ENCODE measurements around the gene WDR73.
"Not testable (repeated sequence)": the region's sequence is repeated elsewhere in the genome, so short reads cannot be mapped to it uniquely, and the experiment has no call there.

The WDR73 gene

DNA sequence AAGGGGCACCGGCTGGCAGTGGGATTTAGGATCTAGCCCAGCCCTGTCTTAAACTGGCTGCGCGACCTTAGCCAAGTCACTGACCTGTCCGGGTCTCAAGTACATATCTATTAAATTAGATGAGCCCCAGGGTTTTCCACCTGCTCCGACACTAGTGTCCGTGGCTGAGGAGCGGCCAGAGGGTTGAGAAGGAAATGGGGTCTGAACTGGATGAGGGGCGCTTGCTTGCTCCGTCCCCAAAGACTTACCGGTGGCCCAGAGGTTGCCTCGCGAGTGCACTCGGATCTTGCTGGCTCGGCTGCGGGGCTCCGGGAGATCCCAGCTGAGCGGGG, 3.6 kb upstream of the WDR73 start:
- DNase-seq (ENCODE audit: low read depth), result no peak

DNA sequence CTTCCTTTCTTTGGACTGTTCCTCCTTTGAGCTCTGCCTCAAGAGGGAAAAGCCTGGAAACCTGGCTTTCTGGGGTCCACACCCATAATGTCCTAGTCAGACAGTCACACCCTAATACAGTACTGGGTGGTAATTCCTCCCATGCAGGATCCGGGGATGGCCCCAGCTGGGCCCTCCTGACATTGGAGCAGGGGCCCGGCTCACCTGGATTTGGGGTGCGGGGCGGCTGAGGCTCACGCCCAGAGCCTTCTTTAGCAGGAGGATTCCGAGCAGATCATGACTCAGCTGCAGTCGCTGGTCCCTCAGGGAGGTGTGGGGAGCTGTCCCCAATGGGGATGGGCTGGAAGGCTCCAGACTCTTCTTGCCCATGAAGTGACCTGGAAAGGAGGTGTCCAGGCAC, 2.9 kb upstream of the WDR73 start:
- no peak for DNase-seq (ENCODE audit: low read depth)

DNA sequence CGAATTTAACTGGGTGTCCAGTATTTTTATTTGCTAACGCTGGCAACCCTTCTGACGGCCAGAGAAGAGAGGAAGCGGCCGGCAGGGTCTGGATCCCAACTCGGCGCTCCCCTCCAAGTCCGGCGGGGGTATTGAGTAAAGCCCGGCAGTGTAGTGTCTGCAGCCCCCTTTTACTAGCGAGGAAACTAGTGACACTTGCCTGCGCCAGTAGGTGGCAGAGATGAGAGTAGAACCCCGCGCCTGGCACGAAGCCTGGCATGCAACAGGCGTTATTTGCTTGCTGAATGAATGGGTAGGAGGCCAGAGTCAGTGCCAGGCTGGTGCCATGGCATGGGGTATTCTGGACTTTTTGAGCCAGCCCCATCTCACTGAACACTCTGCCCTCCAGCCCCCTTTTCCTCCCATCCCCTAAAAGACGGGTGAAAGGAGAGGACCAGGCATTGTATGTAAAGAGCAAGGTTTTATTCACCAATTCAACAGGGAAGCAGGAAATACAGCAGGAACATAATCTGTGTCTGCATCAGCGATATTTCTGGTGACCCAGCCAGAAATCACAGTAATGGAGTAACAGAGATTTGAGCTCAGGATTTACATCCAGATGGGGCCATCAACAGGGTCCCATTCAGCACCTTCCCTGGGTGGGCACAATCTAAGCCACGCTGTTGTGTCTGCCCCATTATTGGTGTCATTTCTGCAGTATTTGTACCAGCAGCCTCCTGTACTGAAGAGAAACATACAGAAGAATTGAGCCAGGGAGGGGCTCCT, 788 bp upstream of the WDR73 start:
- peak; percentile 70 for DNase-seq (ENCODE audit: low read depth)

DNA sequence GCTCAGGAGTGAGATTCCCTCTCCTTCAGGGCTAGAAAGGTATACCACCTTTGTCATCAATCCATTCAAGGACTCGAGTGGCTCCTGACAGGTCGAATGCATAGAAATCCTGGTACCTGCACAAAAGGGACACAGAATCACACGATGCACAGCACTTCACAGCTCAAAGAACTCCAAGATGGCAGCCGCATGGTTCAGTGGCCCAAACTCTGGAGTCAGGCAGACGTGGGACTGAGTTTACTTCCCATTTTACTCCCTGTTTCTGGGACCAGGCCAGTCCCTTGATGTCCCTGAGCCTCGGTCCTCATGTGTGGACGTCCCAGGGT, 536 bp downstream of the WDR73 start:
- DNase-seq (ENCODE audit: low read depth), result no peak

DNA sequence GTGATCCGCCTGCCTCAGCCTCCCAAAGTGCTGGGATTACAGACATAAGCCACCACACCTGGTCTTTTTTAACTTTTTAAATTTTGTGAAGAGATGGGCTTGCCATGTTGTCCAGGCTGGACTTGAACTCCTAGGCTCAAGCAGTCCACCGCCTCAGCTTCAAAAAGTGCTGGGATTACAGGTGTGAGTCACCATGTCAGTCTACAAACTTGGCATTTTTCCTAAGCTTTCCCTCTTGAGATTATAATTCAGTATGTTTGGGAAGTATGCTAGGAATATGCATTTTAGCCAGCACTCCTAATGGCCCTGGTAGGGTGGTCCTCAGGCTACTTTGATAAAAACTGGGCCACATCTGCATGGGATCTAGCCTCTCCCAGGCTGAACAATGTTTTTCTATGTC, 4.4 kb downstream of the WDR73 start:
- DNase-seq (ENCODE audit: low read depth), result no peak

DNA sequence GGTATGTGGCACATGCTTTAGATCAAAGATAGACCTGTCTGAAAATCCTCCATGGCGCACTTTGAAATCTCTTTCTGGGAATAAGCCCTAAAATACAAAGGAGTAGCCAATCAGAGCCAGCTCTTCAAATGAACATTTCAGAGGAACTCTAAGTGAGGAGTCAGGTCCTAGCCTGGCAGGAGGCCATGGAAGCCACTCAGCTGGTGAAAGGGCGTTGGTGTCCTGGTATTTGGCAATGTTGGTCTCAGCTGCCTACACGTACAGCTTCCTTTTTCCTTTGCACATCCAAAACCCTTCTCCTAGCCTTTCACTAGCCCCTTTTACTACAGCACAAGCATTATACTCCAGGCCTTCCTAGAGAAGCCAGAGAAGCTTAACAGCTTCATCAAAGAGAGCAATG, 5.5 kb downstream of the WDR73 start:
- DNase-seq (ENCODE audit: low read depth), result no peak

DNA sequence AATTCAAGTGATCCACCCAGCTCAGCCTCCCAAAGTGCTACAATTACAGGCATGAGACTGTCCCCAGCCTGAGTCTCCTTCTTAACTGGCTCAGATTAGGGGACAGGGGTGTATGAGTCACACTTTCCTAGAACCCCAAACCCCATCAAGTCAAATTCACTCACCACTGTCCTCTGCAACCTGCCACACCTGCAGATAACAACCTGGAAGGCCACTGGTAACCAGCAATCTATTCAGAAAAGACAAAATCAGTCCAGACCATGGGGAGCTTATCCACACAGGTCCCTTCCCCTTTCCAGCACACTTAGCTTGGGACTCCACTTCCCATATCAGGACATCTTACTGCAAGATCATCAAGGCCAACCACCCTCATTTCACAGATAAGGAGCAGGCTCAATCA, 6.4 kb downstream of the WDR73 start:
- no peak for DNase-seq (ENCODE audit: low read depth)

DNA sequence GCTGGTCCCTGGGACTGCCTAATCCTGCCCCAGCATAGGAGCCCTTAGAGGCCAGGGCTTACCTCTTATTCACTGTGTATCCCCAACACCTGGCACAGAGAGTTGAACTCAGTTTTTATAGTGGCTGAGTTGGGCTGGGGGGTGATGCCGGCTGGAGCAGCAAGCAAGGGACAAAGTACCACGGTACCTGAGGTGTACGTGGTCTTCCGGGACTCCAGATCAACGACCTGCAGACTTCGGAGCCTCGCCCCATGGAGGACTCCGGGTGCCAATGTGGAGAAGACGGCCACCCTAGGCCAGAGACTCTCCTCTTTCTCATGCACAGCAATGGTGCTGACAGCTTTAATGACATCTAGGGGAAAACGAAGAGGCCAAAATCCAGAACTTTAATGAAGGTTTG, 8.1 kb downstream of the WDR73 start:
- no peak for DNase-seq (ENCODE audit: low read depth)

DNA sequence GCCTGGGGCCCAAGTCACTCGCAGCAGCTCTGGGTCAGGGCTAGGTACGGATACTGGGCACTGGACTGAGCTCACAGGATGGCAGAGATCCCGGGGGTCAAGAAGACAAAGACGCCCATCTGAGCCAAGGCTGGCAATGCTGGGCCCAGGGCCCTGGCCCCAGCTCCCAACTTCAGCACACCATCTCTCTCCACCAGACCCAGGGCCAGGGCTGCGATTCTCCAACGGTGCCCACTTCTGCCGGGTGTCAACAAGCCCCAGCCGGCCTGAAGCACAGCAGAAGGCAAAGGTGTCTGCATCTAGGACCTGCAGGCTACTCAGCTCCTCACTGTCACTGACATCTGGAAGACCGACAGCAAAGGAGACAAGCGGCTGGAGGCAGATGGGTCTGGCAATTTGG, 8.6 kb downstream of the WDR73 start:
- no peak for DNase-seq (ENCODE audit: low read depth)

DNA sequence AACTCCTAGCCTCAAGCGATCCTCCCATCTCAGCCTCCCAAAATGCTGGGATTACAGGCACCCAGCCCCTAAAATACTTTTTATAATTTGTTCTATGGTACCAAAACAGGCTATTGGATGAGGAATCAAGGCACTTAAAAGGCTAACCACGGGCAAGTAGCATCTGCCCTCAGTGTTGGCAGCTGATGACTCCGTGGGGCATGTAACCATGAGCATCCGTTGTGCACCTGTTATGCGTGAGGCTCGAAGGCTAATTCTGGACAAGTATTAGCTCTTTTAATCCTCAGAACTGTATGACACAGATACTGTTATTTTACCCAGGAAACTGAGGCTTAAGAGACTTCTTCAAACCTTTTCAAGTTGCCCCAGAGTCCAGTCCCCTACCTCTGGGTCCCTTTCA, 10.2 kb downstream of the WDR73 start:
- no peak for DNase-seq (ENCODE audit: low read depth)

DNA sequence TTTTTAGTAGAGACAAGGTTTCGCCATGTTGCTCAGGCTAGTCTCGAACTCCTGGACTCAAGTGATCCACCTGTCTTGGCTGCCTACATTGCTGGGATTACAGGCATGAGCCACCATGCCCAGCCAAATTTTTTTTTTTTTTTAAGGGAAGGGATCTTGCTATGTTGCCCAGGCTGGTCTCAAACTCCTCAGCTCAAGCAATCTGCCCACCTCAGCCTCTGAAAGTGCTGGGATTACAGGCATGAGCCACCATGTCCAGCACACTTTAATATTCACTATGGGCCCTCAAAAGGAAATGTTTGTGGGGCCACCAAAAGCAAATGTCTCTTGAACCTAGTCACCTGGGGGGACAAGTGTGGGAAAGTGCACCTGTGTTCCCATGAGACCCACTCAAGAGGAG, 11.4 kb downstream of the WDR73 start:
- not testable (repeated sequence) for DNase-seq (ENCODE audit: low read depth)

DNA sequence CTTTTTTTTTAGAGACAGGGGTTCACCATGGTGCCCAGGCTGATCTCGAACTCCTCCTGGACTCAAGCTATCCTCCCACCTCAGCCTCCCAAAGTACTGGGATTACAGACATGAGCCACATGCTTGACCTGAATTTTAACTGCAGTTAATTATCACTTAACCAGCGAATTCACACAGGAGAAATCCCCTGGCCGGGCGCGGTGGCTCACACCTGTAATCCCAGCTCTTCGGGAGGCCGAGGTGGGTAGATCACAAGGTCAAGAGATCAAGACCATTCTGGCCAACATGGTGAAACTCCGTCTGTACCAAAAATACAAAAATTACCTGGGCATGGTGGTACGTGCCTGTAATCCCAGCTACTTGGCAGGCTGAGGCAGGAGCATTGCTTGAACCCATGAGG, 12.2 kb downstream of the WDR73 start:
- not testable (repeated sequence) for DNase-seq (ENCODE audit: low read depth)

DNA sequence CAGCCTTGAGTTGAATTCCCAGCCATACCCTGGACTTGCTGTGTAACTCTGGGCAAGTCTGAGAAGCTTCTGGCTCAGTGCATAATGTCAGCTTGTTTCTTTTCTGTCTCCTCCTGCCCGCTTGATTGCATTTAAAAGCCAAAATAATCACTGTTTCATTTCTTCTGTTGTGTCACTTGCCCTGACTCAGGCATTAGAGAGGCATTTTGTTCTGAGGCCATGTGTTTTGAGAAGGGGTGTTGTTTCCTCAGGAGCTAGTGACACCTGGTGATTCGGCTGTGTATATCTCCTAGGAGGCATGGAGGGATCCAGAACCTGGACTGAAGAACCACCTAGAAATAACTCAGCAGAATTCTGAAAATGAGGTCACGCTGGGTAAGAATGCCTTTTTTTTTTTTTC, 16.0 kb downstream of the WDR73 start:
- DNase-seq (ENCODE audit: low read depth), result no peak

DNA sequence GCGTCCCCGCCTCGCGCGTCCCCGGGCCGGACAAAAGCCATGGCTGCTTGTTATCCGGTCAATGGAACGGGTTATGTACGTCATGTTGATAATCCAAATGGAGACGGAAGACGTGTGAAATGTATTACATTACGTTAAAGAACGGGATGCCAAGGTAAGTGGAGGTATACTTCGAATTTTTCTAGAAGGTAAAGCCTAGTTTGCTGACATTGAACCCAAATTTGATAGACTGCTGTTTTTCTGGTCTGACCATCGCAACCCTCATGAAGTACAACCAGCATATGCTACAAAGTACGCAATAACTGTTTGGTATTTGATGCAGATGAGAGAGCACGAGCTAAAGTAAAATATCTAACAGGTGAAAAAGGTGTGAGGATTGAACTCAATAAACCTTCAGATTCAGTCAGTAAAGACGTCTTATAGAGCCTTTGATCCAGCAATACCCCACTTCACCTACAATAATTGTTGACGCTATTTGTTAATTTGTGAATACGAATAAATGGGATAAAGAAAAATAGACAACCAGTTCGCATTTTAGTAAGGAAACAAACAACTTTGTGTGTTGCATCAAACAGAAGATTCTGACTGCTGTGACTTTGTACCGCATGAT, 19.8 kb downstream of the WDR73 start:
- no peak for DNase-seq (ENCODE audit: low read depth)

DNA sequence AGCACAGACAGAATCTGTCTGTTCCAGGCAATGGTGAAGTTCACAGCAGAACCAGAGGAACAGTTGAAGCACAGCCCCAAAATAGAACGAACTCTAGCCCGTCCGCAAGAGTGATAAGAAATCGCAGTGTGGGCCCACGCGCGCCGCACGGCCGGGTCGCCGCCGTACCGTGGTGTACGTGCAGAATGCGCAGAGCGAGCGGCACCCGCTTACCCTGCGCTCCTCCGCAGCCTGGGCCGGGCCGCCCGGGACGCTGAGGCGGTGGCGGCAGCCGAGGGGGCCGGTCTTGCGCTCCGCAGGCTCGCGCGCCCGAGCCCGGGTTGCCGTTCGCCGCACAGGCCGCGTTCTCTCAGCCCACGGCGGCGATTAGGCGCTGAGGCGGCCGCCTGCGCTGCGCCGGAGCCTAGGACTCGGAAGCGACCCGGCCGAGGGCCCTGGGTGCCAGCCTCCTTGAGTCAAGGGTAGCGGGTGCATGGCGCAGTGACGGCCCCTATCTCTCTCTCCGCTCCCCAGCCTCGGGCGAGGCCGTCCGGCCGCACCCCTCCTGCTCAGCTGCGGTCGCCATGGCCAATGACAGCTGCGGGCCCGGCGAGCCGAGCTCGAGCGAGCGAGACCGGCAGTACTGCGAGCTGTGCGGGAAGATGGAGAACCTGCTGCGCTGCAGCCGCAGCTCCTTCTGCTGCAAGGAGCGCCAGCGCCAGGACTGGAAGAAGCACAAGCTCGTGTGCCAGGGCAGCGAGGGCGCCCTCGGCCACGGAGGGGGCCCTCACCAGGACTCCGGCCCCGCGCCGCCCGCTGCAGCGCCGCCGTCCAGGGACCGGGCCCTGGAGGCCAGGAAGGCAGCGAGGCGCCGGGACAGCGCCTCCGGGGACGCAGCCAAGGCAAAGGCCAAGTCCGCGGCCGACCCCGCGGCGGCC, 20.5 kb downstream of the WDR73 start:
- peak; percentile 51 for DNase-seq (ENCODE audit: low read depth)

DNA sequence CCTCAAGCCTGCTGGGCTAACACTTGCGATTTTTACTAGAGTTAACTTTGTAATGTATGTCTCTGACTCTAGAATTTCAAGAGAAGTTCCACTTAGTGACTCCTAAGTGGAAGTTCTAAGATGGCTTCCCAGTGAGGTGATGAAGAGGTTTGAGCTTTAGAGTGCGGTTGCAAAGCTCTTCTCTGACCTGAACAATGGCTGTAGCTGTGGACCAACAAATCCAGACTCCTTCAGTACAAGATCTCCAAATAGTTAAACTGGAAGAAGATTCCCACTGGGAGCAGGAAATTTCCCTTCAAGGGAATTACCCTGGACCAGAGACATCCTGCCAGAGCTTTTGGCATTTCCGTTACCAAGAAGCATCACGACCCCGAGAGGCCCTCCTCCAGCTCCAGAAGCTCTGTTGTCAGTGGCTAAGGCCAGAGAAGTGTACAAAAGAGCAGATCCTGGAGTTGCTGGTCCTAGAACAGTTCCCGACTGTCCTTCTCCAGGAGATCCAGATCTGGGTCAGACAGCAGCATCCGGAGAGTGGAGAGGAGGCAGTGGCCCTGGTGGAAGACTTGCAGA, 22.3 kb downstream of the WDR73 start:
- DNase-seq (ENCODE audit: low read depth), result no peak

DNA sequence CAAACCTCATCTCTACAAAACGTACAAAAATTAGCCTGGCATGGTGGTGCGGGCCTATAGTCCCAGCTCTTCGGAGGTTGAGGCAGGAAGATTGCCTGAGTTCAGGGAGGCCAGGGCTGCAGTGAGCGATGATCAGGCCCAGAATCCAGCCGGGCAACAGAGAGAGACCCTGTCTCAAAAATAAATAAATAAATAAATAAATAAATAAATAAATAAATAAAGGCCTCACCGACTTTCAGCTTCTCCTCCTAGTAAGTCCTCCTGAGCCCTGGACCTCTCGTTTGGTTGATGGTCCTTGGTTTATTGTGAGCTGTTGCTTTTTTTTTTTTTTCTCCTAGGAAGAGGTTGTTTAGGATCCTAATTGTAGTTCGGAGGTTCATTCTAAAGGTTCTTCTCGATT, 25.1 kb downstream of the WDR73 start:
- DNase-seq (ENCODE audit: low read depth), result no peak

DNA sequence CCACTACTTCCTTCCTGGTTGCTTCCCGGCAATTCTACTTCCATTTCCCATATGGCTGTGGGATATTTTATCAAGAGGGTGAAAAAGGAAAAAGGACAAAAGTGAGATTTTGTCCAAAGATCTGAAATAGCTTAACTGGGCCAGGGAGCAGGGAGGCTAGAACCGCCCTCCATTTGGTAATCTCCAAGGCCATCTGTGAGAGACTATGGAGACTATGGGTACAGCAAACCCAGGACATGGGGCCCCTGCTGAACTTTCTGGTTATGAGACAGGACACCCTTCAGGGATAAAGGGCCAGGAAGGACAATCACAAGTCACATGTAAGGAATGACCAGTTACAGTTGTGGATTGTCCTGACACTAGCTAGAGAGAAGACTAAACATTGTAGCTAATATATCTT, 29.0 kb downstream of the WDR73 start:
- DNase-seq (ENCODE audit: low read depth), result no peak

DNA sequence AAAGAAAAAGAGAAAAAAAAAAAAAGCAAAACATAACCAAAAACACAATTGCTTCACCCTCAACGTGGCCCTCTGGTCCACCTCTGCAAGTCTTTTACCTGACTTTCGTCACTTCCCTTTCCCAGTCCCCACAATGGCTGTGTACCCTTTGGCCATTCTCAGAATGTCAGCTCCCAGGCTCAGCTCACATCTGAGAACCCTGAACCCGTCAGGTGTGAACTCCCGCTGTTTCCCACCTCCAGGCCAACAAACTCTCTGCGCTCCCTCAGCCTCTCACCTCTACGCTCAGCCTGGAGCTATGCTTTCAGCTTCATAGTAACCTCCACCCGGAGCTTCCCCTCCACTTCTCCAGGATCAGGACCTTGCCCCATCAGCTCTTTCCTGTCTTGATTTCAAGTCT, 29.7 kb downstream of the WDR73 start:
- no peak for DNase-seq (ENCODE audit: low read depth)

DNA sequence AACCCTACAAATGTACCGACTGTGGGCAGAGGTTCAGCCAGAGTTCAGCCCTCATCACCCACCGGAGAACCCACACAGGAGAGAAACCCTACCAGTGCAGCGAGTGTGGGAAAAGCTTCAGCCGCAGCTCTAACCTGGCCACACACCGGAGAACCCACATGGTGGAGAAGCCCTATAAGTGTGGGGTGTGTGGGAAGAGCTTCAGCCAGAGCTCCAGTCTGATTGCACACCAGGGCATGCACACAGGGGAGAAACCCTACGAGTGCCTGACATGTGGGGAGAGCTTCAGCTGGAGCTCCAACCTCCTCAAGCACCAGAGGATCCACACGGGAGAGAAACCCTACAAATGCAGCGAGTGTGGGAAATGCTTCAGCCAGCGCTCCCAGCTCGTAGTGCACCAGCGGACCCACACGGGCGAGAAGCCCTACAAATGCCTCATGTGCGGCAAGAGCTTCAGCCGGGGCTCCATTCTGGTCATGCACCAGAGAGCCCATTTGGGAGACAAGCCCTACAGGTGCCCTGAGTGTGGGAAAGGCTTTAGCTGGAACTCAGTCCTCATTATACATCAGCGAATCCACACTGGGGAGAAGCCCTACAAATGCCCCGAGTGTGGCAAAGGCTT, 32.6 kb downstream of the WDR73 start:
- DNase-seq (ENCODE audit: low read depth), result no peak

DNA sequence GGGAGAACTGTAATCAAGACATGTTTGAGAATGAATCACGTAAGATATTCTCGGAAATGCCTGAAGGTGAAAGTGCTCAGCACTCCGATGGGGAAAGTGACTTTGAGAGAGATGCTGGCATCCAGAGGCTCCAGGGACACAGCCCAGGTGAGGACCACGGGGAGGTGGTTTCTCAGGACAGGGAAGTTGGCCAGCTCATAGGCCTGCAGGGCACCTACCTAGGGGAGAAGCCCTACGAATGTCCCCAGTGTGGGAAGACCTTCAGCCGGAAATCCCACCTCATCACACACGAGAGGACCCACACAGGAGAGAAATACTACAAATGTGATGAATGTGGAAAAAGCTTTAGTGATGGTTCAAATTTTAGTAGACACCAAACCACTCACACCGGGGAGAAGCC, 33.5 kb downstream of the WDR73 start:
- no peak for DNase-seq (ENCODE audit: low read depth)

DNA sequence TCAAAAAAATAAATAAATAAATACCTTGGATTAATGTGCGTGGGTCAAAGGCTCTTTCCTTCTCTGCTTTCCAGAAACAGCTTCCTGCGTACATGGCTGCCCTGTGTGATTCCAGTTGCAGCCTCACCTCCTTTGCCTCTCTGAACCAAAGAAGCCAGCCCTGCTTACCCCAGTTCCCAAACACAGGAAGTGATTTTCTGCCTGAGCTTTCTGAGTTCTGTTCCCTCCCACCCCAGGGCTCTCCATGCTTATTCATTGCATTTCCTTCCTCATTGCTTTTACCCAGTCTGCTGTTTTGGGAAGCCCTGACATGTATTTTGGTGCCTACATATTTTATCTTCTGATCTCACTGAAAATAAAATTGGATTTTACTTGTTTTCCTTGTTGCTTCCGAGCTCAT, 37.8 kb downstream of the WDR73 start:
- no peak for DNase-seq (ENCODE audit: low read depth)

DNA sequence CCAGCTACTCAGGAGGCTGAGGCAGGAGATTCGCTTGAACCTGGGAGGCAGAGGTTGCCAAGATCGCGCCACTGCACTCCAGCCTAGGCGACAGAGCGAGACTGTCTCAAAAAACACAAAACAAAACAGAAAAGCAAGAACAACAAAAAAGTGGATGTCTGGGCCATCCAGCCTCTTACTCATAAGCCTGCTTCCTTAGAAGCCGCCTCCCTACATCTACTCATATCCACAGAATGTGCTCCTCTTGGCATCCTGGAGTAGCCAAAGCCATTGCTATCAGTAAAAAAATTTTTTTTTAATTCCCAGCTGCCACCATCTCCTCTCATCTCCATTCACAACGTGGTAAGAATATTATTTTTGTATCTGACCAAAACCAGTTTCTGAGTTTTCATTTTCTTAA, 42.5 kb downstream of the WDR73 start:
- no peak for DNase-seq (ENCODE audit: low read depth)
